ENCODE data around the gene PLEKHG5.

- no peak for TF ChIP-seq CTCF (conservative IDR thresholded peaks at IDR 0.05; ENCODE audit: low read depth, low read length)
- no peak for TF ChIP-seq EZH2 (IDR thresholded peaks at IDR 0.05; ENCODE audit: low read length, unreplicated experiment)
- no peak for TF ChIP-seq EZH2phosphoT487 (IDR thresholded peaks at IDR 0.05; ENCODE audit: borderline replicate concordance, low read length)
Observed at GRCh38 chr1:6512908-6513280, 21.4 kb upstream of the PLEKHG5 start.

Data from PC-3 (cell line).